H9 (cell line): ENCODE measurements around the gene GIT2. TPM values are rescaled to one million over a fixed set of nuclear protein-coding genes. Genes with fewer than 3 reads are reported as not detected.

Experiments
- DNase-seq: peaks from one replicate; pipeline ENCODE4 v3.0.0-alpha.2; 2017
- H2AFZ ChIP-seq: one replicate; pipeline ENCODE4 v1.6.1; 2013; ENCODE audit warnings: mild to moderate bottlenecking, low read length, control low read depth, moderate library complexity
- H2AK5ac ChIP-seq: 2 replicates; pipeline ENCODE4 v1.6.1; 2013; ENCODE audit warnings: low read length, control low read depth, mixed read lengths; ENCODE audit not compliant: insufficient read length
- H2BK120ac ChIP-seq: one replicate; pipeline ENCODE4 v1.6.1; 2013; ENCODE audit warnings: low read depth, mild to moderate bottlenecking, low read length, control low read depth, inconsistent platforms; ENCODE audit not compliant: poor library complexity, severe bottlenecking
- H2BK12ac ChIP-seq: 2 replicates; pipeline ENCODE4 v1.6.1; 2013; ENCODE audit warnings: low read length, control low read depth, mixed read lengths, low read depth; ENCODE audit not compliant: insufficient read length
- H2BK15ac ChIP-seq: 2 replicates; pipeline ENCODE4 v1.6.1; 2013; ENCODE audit warnings: low read depth, low read length, control low read depth
- H2BK20ac ChIP-seq: one replicate; pipeline ENCODE4 v1.6.1; 2013; ENCODE audit warnings: low read depth, mild to moderate bottlenecking, low read length, control low read depth, inconsistent platforms; ENCODE audit not compliant: poor library complexity, severe bottlenecking
- H2BK5ac ChIP-seq: 2 replicates; pipeline ENCODE4 v1.6.1; 2013; ENCODE audit warnings: low read length, control low read depth, mixed read lengths; ENCODE audit not compliant: insufficient read length
- H3K14ac ChIP-seq: 2 replicates; pipeline ENCODE4 v1.6.1; 2013; ENCODE audit warnings: low read length, control low read depth; ENCODE audit not compliant: insufficient read depth
- H3K18ac ChIP-seq: 2 replicates; pipeline ENCODE4 v1.6.1; 2013; ENCODE audit warnings: low read depth, mild to moderate bottlenecking, mixed read lengths, low read length, control low read depth; ENCODE audit not compliant: insufficient read length
- H3K23ac ChIP-seq: 2 replicates; pipeline ENCODE4 v1.6.1; 2013; ENCODE audit warnings: low read length, control low read depth, mixed read lengths, low read depth; ENCODE audit not compliant: insufficient read length
- H3K23me2 ChIP-seq: 2 replicates; pipeline ENCODE4 v1.6.1; 2013; ENCODE audit warnings: low read depth, mild to moderate bottlenecking, mixed read lengths, low read length, control low read depth; ENCODE audit not compliant: insufficient read length, poor library complexity, severe bottlenecking
- H3K27ac ChIP-seq: 2 replicates; pipeline ENCODE4 v1.5.1; 2013; ENCODE audit warnings: low read length, control low read depth, mixed read lengths, low read depth; ENCODE audit not compliant: insufficient read length
- H3K27me3 ChIP-seq: 2 replicates; pipeline ENCODE4 v1.6.1; 2013; ENCODE audit warnings: low read length, control low read depth, inconsistent platforms; ENCODE audit not compliant: insufficient read depth
- H3K4ac ChIP-seq: 2 replicates; pipeline ENCODE4 v1.6.1; 2013; ENCODE audit warnings: low read depth, mild to moderate bottlenecking, control low read depth, inconsistent platforms, low read length, moderate library complexity
- H3K4me1 ChIP-seq: 2 replicates; pipeline ENCODE4 v1.6.1; 2013; ENCODE audit warnings: low read length, control low read depth, inconsistent platforms; ENCODE audit not compliant: insufficient read depth
- H3K4me2 ChIP-seq: 2 replicates; pipeline ENCODE4 v1.6.1; 2013; ENCODE audit warnings: low read length, control low read depth, mixed read lengths; ENCODE audit not compliant: insufficient read length, insufficient read depth
- H3K56ac ChIP-seq: 2 replicates; pipeline ENCODE4 v1.6.1; 2013; ENCODE audit warnings: low read depth, mild to moderate bottlenecking, mixed read lengths, low read length, control low read depth; ENCODE audit not compliant: insufficient read length
- H3K79me1 ChIP-seq: 2 replicates; pipeline ENCODE4 v1.6.1; 2013; ENCODE audit warnings: low read depth, mild to moderate bottlenecking, moderate library complexity, low read length, control low read depth, inconsistent platforms; ENCODE audit not compliant: insufficient read depth, poor library complexity, severe bottlenecking
- H3K79me2 ChIP-seq: 2 replicates; pipeline ENCODE4 v1.6.1; 2013; ENCODE audit warnings: low read length, control low read depth, inconsistent platforms; ENCODE audit not compliant: insufficient read depth
- H3K9ac ChIP-seq: 2 replicates; pipeline ENCODE4 v1.6.1; 2013; ENCODE audit warnings: low read length, control low read depth, mixed read lengths; ENCODE audit not compliant: insufficient read length; ENCODE audit errors: extremely low read depth
- H3K9me3 ChIP-seq: one replicate; pipeline ENCODE4 v1.6.1; 2013; ENCODE audit warnings: low read depth, low read length, inconsistent platforms; ENCODE audit not compliant: control insufficient read depth
- H3T11ph ChIP-seq: one replicate; pipeline ENCODE4 v1.6.1; 2013; ENCODE audit warnings: mild to moderate bottlenecking, low read length, control low read depth, inconsistent platforms
- H4K20me1 ChIP-seq: one replicate; pipeline ENCODE4 v1.6.1; 2013; ENCODE audit not compliant: control insufficient read depth, insufficient read length, insufficient read depth
- H4K5ac ChIP-seq: 2 replicates; pipeline ENCODE4 v1.6.1; 2013; ENCODE audit warnings: low read depth, mild to moderate bottlenecking, mixed read lengths, low read length, control low read depth; ENCODE audit not compliant: insufficient read length
- H4K8ac ChIP-seq: replicated peaks from 2 replicates; pipeline ENCODE4 v1.6.1; 2013; ENCODE audit warnings: low read length, control low read depth, mixed read lengths, low read depth; ENCODE audit not compliant: insufficient read length
- H4K91ac ChIP-seq: 2 replicates; pipeline ENCODE4 v1.6.1; 2013; ENCODE audit warnings: low read depth, mild to moderate bottlenecking, moderate library complexity, mixed read lengths, low read length, control low read depth; ENCODE audit not compliant: insufficient read length
- H3K27ac Mint-ChIP-seq, 3 experiments: 2 replicates in 2 of 3; 3 replicates in 1 of 3; pipeline ENCODE4 v1.8.0; 2020 to 2021; ENCODE audit warnings: mixed read lengths in 3 of 3, mild to moderate bottlenecking in 1 of 3, moderate library complexity in 1 of 3
- H3K27me3 Mint-ChIP-seq: 2 replicates; pipeline ENCODE4 v1.8.0; 2021; ENCODE audit warnings: low read depth, mild to moderate bottlenecking, moderate library complexity, mixed read lengths
- H3K36me3 Mint-ChIP-seq, 3 experiments: 2 replicates in 2 of 3; 3 replicates in 1 of 3; pipeline ENCODE4 v1.8.0; 2020 to 2021; ENCODE audit warnings: low read depth in 3 of 3, mixed read lengths in 3 of 3; ENCODE audit not compliant: insufficient read depth in 1 of 3
- H3K4me1 Mint-ChIP-seq, 2 experiments: 2 replicates each; pipeline ENCODE4 v1.8.0; 2020; ENCODE audit warnings: mixed read lengths in 2 of 2
- H3K4me3 Mint-ChIP-seq, 2 experiments: 2 replicates in 1 of 2; 3 replicates in 1 of 2; pipeline ENCODE4 v1.8.0; 2020 to 2021; ENCODE audit warnings: mild to moderate bottlenecking in 2 of 2, mixed read lengths in 2 of 2, moderate library complexity in 1 of 2
- H3K9me3 Mint-ChIP-seq, 2 experiments: 2 replicates in 1 of 2; 3 replicates in 1 of 2; pipeline ENCODE4 v1.8.0; 2020; ENCODE audit warnings: mild to moderate bottlenecking in 2 of 2, mixed read lengths in 2 of 2, moderate library complexity in 1 of 2
- CTCF ChIP-seq: fragments of 200-600 bp; sonication (generic); conservative IDR thresholded peaks from 3 replicates; pipeline ENCODE4 v1.8.0; 2021; ENCODE audit warnings: antibody characterized with exemption, mild to moderate bottlenecking
- WGBS: extraction: QIAGEN DNeasy Blood & Tissue Kit; methylation state at CpG from one replicate; pipeline ENCODE4 v1.1.7; 2013; ENCODE audit warnings: missing lambda C conversion rate, low lambda C conversion rate, mixed read lengths; ENCODE audit not compliant: insufficient read length; ENCODE audit errors: extremely low coverage; 5-methylcytosine and 5-hydroxymethylcytosine counted together
- total RNA-seq: library from RNA; stranded (reverse); gene quantifications from 2 replicates; pipeline ENCODE4 v1.2.1, GENCODE V29; 2021

The GIT2 gene
- total RNA-seq, 1 experiment from 2014 or later: 27.0 TPM

GRCh38 chr12:109998904-109999648 lies 2.9 kb upstream of the GIT2 start, which contains the start of gene ANKRD13A:
TSS of gene ANKRD13A (plus strand) at chr12:109999430. CDS start at chr12:109999689, 259 bp downstream.
- H3K23me2 ChIP-seq: peaks cover 16% of the 10 kb centered on the region
- no CpG with 5 or more reads among the region's 62 CpGs for whole genome bisulfite sequencing
- H3K4ac ChIP-seq: no peak within 1 kb of the TSS
- H4K5ac ChIP-seq: no peak within 1 kb of the TSS
- H3K79me2 ChIP-seq: no peaks in the 10 kb centered on the region
- DNase-seq: peak; percentile 95
- H3T11ph ChIP-seq: no peak within 1 kb of the TSS
- no peak within 1 kb of the TSS for H3K27ac ChIP-seq
- peak within 1 kb of the TSS; percentile 84 for H2AFZ ChIP-seq
- H3K23ac ChIP-seq: no peak within 1 kb of the TSS
- no peak within 1 kb of the TSS for H2BK20ac ChIP-seq
- peak within 1 kb of the TSS; percentile 97 for H3K4me2 ChIP-seq
- H2AK5ac ChIP-seq: no peak within 1 kb of the TSS
- H3K9me3 ChIP-seq: no peaks in the 10 kb centered on the region
- peaks cover 3% of the 10 kb centered on the region for H4K20me1 ChIP-seq
- H3K79me1 ChIP-seq: no peaks in the 10 kb centered on the region
- H3K18ac ChIP-seq: peak within 1 kb of the TSS; percentile 100
- no peak within 1 kb of the TSS for H2BK120ac ChIP-seq
- H3K4me3 Mint-ChIP-seq: peak within 1 kb of the TSS; percentile 87 to 99
- peaks cover 12% of the 10 kb centered on the region for H3K27me3 Mint-ChIP-seq
- peak within 1 kb of the TSS; percentile 99 for H3K14ac ChIP-seq
- no peaks in the 10 kb centered on the region; a peak in 2 of 7 replicates for H3K36me3 Mint-ChIP-seq
- TF ChIP-seq CTCF: no peak
- no peaks in the 10 kb centered on the region for H3K9me3 Mint-ChIP-seq
- H3K27ac Mint-ChIP-seq: peak within 1 kb of the TSS; percentile 95 to 99 (median 98); a peak in 6 of 7 replicates
- peaks cover 2% of the 10 kb centered on the region; the same call in 1 of the 2 replicates for H3K4me1 ChIP-seq
- peak within 1 kb of the TSS; percentile 95 for H2BK5ac ChIP-seq
- no peak within 1 kb of the TSS for H4K91ac ChIP-seq
- no peak within 1 kb of the TSS for H2BK15ac ChIP-seq
- no peaks in the 10 kb centered on the region for H3K27me3 ChIP-seq
- peak within 1 kb of the TSS; percentile 85 for H2BK12ac ChIP-seq
- peak within 1 kb of the TSS; percentile 64 for H3K56ac ChIP-seq
- H4K8ac ChIP-seq: no peak within 1 kb of the TSS
- H3K9ac ChIP-seq: peak within 1 kb of the TSS; percentile 98
- H3K4me1 Mint-ChIP-seq: peaks cover 27 to 30% of the 10 kb centered on the region in 2 experiments
